ENCODE results near the gene IL17D. TPM values are rescaled to one million over a fixed set of nuclear protein-coding genes. Genes with fewer than 3 reads are reported as not detected.

Gene IL17D
- total and polyA plus RNA-seq, 10 of the 15 experiments (the other 5 are each of a cell fraction or from before 2014, with no cell fraction given) = 0.03 to 1.6 (median 0.33) TPM

DNA sequence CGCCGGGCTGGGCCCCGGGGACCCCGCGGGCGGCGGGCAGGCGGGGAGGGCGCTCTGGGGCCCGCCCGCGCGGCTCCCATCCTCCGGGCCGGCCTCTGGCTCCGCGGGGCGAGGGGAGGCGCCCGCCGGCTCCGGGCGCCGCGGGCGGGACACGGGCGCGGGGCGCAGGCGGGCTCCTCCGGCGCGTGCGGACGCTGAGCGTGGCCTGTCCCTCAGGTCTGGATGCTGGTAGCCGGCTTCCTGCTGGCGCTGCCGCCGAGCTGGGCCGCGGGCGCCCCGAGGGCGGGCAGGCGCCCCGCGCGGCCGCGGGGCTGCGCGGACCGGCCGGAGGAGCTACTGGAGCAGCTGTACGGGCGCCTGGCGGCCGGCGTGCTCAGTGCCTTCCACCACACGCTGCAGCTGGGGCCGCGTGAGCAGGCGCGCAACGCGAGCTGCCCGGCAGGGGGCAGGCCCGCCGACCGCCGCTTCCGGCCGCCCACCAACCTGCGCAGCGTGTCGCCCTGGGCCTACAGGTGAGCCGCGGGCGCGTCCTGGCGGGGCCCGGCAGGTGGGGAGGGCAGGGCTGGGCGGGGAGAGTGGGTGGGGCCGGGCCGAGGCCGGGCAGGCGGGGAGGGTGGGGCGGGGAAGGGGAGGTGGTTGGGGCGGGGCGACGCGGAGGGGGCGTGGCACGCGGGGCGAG lies 420 bp downstream of the IL17D start (continued):
- TF ChIP-seq, protein P1, sequence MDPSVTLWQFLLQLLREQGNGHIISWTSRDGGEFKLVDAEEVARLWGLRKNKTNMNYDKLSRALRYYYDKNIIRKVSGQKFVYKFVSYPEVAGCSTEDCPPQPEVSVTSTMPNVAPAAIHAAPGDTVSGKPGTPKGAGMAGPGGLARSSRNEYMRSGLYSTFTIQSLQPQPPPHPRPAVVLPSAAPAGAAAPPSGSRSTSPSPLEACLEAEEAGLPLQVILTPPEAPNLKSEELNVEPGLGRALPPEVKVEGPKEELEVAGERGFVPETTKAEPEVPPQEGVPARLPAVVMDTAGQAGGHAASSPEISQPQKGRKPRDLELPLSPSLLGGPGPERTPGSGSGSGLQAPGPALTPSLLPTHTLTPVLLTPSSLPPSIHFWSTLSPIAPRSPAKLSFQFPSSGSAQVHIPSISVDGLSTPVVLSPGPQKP (IDR thresholded peaks at IDR 0.05; ENCODE audit: low read depth, low read length) = peak; percentile 58; the same call in 1 of the 2 replicates
- TF ChIP-seq EGR1 (IDR thresholded peaks at IDR 0.05; ENCODE audit: borderline replicate concordance in 1 of 2, low read depth in 2 of 2, low read length in 2 of 2) (no peak), YY1 (IDR thresholded peaks at IDR 0.05; ENCODE audit: low read depth, low read length) (no peak), ZNF274 (IDR thresholded peaks at IDR 0.05; ENCODE audit: insufficient read depth, insufficient read length) (no peak)
- TF ChIP-seq, protein P2, sequence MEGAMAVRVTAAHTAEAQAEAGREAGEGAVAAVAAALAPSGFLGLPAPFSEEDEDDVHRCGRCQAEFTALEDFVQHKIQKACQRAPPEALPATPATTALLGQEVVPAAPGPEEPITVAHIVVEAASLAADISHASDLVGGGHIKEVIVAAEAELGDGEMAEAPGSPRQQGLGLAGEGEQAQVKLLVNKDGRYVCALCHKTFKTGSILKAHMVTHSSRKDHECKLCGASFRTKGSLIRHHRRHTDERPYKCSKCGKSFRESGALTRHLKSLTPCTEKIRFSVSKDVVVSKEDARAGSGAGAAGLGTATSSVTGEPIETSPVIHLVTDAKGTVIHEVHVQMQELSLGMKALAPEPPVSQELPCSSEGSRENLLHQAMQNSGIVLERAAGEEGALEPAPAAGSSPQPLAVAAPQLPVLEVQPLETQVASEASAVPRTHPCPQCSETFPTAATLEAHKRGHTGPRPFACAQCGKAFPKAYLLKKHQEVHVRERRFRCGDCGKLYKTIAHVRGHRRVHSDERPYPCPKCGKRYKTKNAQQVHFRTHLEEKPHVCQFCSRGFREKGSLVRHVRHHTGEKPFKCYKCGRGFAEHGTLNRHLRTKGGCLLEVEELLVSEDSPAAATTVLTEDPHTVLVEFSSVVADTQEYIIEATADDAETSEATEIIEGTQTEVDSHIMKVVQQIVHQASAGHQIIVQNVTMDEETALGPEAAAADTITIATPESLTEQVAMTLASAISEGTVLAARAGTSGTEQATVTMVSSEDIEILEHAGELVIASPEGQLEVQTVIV (IDR thresholded peaks at IDR 0.05; ENCODE audit: borderline replicate concordance, partially characterized antibody) = no peak

DNA sequence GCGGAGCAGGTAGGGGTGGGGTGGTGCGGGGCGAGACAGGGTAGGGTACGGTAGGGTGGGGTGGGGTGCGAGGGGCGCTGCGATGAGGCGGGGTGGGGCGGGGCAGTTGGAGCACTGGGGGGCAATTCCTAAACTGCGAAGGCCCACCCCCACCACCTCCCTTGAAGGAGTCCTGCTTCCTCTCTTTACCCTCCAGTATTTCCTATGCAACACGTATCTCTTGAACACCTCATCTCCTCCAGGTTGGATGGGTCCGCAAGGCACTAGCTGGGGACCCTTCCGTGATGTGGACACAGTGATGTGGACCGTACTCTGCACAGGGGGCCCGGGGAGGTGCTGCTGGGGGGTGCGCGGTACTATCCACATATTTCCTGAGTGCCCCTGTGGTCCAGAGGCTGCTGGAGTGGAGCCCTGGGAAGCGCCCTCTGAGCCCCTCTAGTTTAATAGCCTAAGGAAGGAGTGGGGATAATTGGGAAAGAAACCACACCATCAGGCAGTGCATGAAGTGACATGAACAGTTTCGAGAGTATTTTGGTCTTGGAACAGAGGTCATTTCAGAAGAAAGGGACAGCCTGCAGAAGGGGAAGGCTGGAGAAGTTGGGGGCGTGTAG lies 1.1 kb downstream of the IL17D start:
- POLR2A ChIA-PET = no interaction called here
- TF ChIP-seq SREBF1 (IDR thresholded peaks at IDR 0.05; ENCODE audit: low read length) (no peak), FOXM1 (IDR thresholded peaks at IDR 0.05; ENCODE audit: low read depth, low read length) (no peak), TCF3 (IDR thresholded peaks at IDR 0.05; ENCODE audit: borderline replicate concordance, insufficient read depth, low read depth, low read length) (no peak), BMI1 (IDR thresholded peaks at IDR 0.05; ENCODE audit: borderline replicate concordance) (no peak), CHD2 (IDR thresholded peaks at IDR 0.05; ENCODE audit: borderline replicate concordance, low read depth, low read length) (no peak), POU2F2 (IDR thresholded peaks at IDR 0.05; ENCODE audit: borderline replicate concordance, low read depth, low read length) (no peak), PAX5 (IDR thresholded peaks at IDR 0.05; ENCODE audit: borderline replicate concordance, low read depth, low read length) (no peak), JUNB (IDR thresholded peaks at IDR 0.05) (no peak), EED (IDR thresholded peaks at IDR 0.05; ENCODE audit: low read depth) (no peak), RBBP5 (conservative IDR thresholded peaks at IDR 0.05) (no peak)
- TF ChIP-seq, protein P3, sequence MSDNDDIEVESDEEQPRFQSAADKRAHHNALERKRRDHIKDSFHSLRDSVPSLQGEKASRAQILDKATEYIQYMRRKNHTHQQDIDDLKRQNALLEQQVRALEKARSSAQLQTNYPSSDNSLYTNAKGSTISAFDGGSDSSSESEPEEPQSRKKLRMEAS (IDR thresholded peaks at IDR 0.05; ENCODE audit: low read depth, low read length) = no peak
- TF ChIP-seq, protein P4, sequence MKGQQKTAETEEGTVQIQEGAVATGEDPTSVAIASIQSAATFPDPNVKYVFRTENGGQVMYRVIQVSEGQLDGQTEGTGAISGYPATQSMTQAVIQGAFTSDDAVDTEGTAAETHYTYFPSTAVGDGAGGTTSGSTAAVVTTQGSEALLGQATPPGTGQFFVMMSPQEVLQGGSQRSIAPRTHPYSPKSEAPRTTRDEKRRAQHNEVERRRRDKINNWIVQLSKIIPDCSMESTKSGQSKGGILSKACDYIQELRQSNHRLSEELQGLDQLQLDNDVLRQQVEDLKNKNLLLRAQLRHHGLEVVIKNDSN (IDR thresholded peaks at IDR 0.05; ENCODE audit: borderline replicate concordance, extremely low read length, insufficient read depth, low read depth, low read length) = no peak

More for the DNA sequence above, 1.1 kb downstream of the IL17D start:
- Histone ChIP-seq H4K20me1 (ENCODE audit: control insufficient read depth, insufficient read depth) (no peaks in the 10 kb centered on the region), H3K36me3 (ENCODE audit: control insufficient read depth in 2 of 2, insufficient read depth in 2 of 2, low read length in 1 of 2) (no peaks in the 10 kb centered on the region), H3K9ac (ENCODE audit: control insufficient read depth, insufficient read depth, low read length) (no peak overlapping the region), H3K4me1 (ENCODE audit: control insufficient read depth, insufficient read depth, low read length) (peaks cover 6% of the 10 kb centered on the region), H3K27ac (ENCODE audit: control insufficient read depth, insufficient read depth) (no peak overlapping the region), H3K4me2 (ENCODE audit: control insufficient read depth, insufficient read depth) (0 out of 2 replicates have a peak overlapping the region, but pooled peaks have one; percentile 33), H3K9me3 (replicated peaks; ENCODE audit: control insufficient read depth, insufficient read depth, low read length) (no peaks in the 10 kb centered on the region), H3K79me2 (ENCODE audit: control insufficient read depth, insufficient read depth, low read length) (no peaks in the 10 kb centered on the region), H3K4me3 (no peak overlapping the region), H2AFZ (ENCODE audit: control insufficient read depth, low read depth, low read length) (no peak overlapping the region), H3K27me3 (replicated peaks in 1 of 2; ENCODE audit: control insufficient read depth in 2 of 2, insufficient read depth in 2 of 2, low read length in 1 of 2) (no peaks in the 10 kb centered on the region)
- no peak for FAIRE-seq
- intact Hi-C loops (cut with micrococcal nuclease; ENCODE audit: unreplicated experiment) (loop anchor here (5.0 kb wide), 1 partner anchor 207 kb away; no protein-coding TSS in a partner anchor), in situ Hi-C loops (cut with MboI) (loop anchor here (5.0 kb wide), 2 partner anchors 212 to 223 kb away; no protein-coding TSS in a partner anchor)
- peak; percentile 3; the same call in 2 of the 3 replicates for ATAC-seq
- no peak for DNase-seq (ENCODE audit: low read depth, low spot score)
- RAD21 ChIA-PET (ENCODE audit: unreplicated experiment) = no interaction called here
- 61% methylated on average over 10 of the region's 20 CpGs for WGBS (ENCODE audit: insufficient coverage, insufficient replicate concordance, low lambda C conversion rate, missing lambda C conversion rate)
- BruUV-seq (replicated peaks) = no TSS peak
- CTCF ChIA-PET = interaction anchor here (0.8 to 1.1 kb wide), 2 partner anchors 124 to 209 kb away, joined by 3 to 4 read pairs; no protein-coding TSS in a partner anchor
- SMC1A ChIA-PET (ENCODE audit: uncharacterized antibody, unreplicated experiment) = no interaction called here
